Measurements from ENCODE around the gene PLXNA4. TPM values are rescaled to one million over a fixed set of nuclear protein-coding genes. Genes with fewer than 3 reads are reported as not detected.

The PLXNA4 gene
- total and polyA plus RNA-seq, 11 donors = 1.8 to 22.1 (median 10.5) TPM

DNA sequence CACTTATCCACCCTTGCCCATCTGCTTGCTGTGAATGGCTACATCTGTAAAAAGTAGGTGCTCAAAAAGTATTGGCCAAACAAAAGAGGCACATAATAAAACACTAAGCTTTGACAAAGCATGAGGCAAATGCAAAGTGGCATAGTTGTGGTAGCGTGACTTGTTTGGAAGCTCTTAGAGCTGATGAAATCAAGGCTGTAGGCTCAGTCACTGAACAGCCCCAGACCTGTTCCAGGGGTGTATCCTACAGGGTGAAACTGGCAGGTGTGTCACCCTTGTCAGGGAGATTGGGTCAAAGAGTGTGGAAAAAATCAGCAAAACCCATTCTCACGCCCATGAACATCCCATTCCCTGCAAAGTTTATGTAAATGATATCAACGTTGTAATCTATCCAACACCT lies 427.4 kb downstream of the PLXNA4 start:
- Histone ChIP-seq H3K4me1 (no peaks in the 10 kb centered on the region), H3K9me3 (no peaks in the 10 kb centered on the region), H3K36me3 (peaks cover 0 to 7% (median 0%) of the 10 kb centered on the region in 9 donors), H3K27ac (no peak overlapping the region), H3K4me3 (no peak overlapping the region), H3K27me3 (no peaks in the 10 kb centered on the region)
- intact Hi-C loops (cut with DNase I) = loop anchor here in 1 of 10 donors (5.0 to 10.0 kb wide), 2 partner anchors 67 to 204 kb away; no protein-coding TSS in a partner anchor
- DNase-seq (no peak), ATAC-seq (no peak)
- 90 to 94% (median 92%) methylated on average over 3 of the region's 3 CpGs for WGBS, 4 donors
- TF ChIP-seq POLR2A (IDR thresholded peaks at IDR 0.05) = no peak
- TF ChIP-seq, protein P1, sequence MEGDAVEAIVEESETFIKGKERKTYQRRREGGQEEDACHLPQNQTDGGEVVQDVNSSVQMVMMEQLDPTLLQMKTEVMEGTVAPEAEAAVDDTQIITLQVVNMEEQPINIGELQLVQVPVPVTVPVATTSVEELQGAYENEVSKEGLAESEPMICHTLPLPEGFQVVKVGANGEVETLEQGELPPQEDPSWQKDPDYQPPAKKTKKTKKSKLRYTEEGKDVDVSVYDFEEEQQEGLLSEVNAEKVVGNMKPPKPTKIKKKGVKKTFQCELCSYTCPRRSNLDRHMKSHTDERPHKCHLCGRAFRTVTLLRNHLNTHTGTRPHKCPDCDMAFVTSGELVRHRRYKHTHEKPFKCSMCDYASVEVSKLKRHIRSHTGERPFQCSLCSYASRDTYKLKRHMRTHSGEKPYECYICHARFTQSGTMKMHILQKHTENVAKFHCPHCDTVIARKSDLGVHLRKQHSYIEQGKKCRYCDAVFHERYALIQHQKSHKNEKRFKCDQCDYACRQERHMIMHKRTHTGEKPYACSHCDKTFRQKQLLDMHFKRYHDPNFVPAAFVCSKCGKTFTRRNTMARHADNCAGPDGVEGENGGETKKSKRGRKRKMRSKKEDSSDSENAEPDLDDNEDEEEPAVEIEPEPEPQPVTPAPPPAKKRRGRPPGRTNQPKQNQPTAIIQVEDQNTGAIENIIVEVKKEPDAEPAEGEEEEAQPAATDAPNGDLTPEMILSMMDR (IDR thresholded peaks at IDR 0.05) = no peak

DNA sequence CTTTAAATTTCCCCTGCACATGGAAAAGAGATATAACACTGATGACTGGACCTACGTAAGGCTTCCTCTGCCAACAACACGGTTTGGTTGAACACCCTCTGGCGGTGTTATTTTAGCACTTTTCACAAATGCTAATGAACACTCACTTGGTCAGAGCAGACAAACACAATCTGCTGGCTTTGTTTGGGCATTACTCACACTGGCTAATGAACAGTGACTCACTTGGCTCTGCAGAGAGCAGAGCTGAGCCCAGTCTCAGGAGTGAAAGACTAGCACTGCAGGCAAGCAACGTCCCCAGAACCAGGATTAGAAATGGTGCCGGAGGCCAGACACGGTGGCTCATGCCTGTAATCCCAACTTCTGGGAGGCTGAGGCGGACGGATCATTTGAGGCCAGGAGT lies 430.8 kb downstream of the PLXNA4 start:
- WGBS, 4 donors = 76 to 82% (median 78%) methylated on average over 8 of the region's 8 CpGs
- Histone ChIP-seq H3K27me3 (no peaks in the 10 kb centered on the region), H3K9me3 (no peaks in the 10 kb centered on the region), H3K27ac (no peak overlapping the region), H3K36me3 (peaks cover 0 to 7% (median 0%) of the 10 kb centered on the region in 9 donors), H3K4me1 (peaks cover 0 to 18% (median 5%) of the 10 kb centered on the region in 12 donors), H3K4me3 (no peak overlapping the region)
- DNase-seq = peak in 3 of 5 donors; percentile 20 to 54 (median 51)
- peak; percentile 37 to 95 (median 82) for ATAC-seq
- intact Hi-C loops (cut with DNase I) = loop anchor here in 1 of 10 donors (5.0 to 10.0 kb wide), 2 partner anchors 63 to 201 kb away; no protein-coding TSS in a partner anchor
- TF ChIP-seq POLR2A (IDR thresholded peaks at IDR 0.05) = no peak
- TF ChIP-seq, protein P1 (IDR thresholded peaks at IDR 0.05) = peak in 2 of 12 donors; percentile 10 to 22

DNA sequence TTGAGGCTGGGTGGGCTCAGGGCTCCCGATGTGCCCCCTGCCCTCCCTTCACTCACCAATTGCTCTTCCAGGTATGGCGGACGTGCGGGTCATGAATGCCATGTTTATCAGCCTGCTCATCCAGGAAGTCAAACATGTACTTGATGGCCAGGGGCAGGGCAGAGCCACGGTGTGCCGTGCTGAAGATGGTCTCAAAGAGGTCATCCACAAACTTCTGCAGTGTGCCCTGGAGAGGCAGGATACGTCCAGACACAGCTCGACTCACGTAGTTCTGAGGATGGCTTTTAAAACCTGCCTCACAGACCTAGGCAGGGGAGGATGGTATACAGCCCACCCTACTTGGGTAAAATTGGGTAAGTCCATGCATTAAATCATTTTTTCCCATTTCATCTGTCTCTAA lies 431.2 kb downstream of the PLXNA4 start:
- H3K4me3 ChIP-seq = no peak overlapping the region
- DNase-seq = no peak
- H3K27ac ChIP-seq = no peak overlapping the region
- TF ChIP-seq, protein P1 (IDR thresholded peaks at IDR 0.05) = no peak
- no peak for TF ChIP-seq POLR2A (IDR thresholded peaks at IDR 0.05)
- H3K36me3 ChIP-seq = peaks cover 0 to 7% (median 0%) of the 10 kb centered on the region in 9 donors
- no peaks in the 10 kb centered on the region for H3K27me3 ChIP-seq
- peaks cover 0 to 18% (median 5%) of the 10 kb centered on the region in 12 donors for H3K4me1 ChIP-seq
- no peaks in the 10 kb centered on the region for H3K9me3 ChIP-seq
- no peak for ATAC-seq
- WGBS, 4 donors = 83 to 93% (median 88%) methylated on average over 9 of the region's 9 CpGs
- intact Hi-C loops (cut with DNase I) = loop anchor here in 1 of 10 donors (5.0 to 10.0 kb wide), 2 partner anchors 63 to 200 kb away; no protein-coding TSS in a partner anchor

DNA sequence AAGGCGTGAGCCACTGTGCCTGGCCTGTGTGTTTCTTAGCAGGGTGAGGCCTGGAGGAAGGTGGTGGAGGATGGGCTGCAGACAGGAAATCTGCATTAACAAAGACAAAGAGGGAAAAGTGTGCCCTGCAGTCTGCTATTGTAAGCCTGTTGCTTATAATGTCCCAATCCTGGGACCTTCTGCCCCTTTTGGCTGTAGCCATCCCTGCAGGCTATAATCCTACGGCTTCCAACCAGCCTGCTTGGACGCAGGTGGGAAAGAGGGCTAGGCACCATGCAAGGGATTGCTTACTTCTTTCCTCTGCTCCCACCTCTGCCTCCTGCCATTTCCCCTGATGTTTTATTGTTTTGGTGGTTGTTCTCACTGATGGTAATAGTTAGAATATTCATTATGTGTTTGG lies 434.3 kb downstream of the PLXNA4 start:
- no peak overlapping the region for H3K4me3 ChIP-seq
- DNase-seq (no peak), ATAC-seq (no peak)
- peaks cover 0 to 25% (median 5%) of the 10 kb centered on the region in 12 donors for H3K4me1 ChIP-seq
- TF ChIP-seq, protein P1 (IDR thresholded peaks at IDR 0.05) = no peak
- no peak for TF ChIP-seq POLR2A (IDR thresholded peaks at IDR 0.05)
- intact Hi-C loops (cut with DNase I) = loop anchor here in 1 of 10 donors (10.0 kb wide), 1 partner anchor 197 kb away; no protein-coding TSS in a partner anchor
- no peak overlapping the region for H3K27ac ChIP-seq
- 82 to 90% (median 86%) methylated on average over 3 of the region's 3 CpGs for WGBS, 4 donors
- H3K36me3 ChIP-seq = peaks cover 0 to 7% (median 0%) of the 10 kb centered on the region in 9 donors
- H3K9me3 ChIP-seq = no peaks in the 10 kb centered on the region
- H3K27me3 ChIP-seq = no peaks in the 10 kb centered on the region
